Dermis microvascular lymphatic vessel endothelial cell (primary cell): ENCODE results near the gene GPR85. TPM values are rescaled to one million over a fixed set of nuclear protein-coding genes. Genes with fewer than 3 reads are reported as not detected.
"Not testable (repeated sequence)": the region's sequence is repeated elsewhere in the genome, so short reads cannot be mapped to it uniquely, and the experiment has no call there.

Source experiments
- DNase-seq, 2 donors: peaks; one replicate each; pipeline versions ENCODE4 v3.0.0 to v3.0.0-alpha.2; 2010; ENCODE audit warnings: low read depth in 2 of 2
- total RNA-seq: library from RNA; depleted of rRNA; stranded (reverse); fragments of >200 nt; gene quantifications from 2 replicates; pipeline ENCODE4 v1.2.1, GENCODE V29; 2014

The GPR85 gene
- total RNA-seq, 1 donor from 2014 or later: under 0.01 TPM

DNA sequence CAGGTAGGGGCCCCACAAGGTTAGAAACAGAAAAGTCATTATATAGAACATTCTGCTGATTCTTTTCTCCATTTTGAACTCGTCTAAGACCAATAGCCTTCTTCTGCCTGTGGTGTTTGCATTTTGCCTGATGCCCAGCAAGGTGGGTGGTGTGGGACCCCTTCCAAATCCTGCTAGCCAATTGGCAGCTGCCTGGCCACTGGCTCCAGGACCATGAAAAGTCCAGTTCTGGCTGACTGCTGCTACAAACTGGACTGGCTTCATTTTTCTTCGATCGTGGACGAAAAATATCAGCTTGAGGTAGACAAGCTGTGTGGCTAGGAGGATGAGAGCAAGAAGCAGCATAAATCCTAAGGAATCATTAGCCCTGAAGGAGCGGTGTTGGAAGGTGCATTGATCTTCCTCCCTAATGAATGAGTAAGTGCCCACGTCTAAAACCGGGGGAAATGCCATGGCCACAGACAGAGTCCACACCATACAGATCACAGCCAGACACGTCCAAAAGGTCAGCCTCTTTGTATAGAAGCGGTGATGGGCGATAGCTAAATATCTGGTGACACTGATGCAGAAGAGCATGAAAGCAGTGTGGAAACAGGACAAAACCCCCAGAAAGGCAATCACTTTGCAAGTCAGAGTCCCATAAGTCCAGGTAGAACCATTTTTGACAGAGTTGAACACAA lies 2.7 kb downstream of the GPR85 start:
- no peak for DNase-seq

DNA sequence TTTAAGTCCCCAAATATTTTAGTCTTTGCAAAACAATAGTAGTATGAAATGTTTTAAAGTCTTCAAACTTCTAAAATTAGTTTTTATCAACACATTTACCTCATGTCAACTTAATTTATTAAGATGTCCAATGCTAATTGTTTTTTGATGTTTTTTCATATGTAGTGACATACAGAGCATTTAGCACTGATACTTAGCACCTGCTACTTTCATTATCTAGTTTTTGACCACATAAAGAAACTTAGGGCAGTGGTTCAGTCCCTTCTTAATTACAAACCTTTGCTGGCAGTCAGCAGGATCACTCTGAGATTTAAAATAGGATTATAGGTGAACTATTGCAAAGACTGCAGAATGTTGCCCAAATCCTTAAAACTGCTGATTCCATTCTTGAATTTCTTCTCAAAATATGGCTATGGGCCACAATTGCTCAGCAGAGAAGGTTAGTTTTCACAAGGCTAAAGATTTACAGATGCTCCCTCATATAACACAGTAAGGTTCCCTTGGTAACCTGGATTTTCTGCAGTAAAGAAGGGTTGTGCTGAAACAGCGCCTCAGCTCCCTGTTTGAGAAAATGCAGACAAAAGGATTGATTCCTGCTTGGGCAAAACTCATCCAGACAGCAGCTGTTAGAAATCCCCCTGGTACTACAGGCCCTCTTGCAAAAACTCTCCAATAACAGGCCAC lies 3.4 kb downstream of the GPR85 start:
- DNase-seq: no peak

DNA sequence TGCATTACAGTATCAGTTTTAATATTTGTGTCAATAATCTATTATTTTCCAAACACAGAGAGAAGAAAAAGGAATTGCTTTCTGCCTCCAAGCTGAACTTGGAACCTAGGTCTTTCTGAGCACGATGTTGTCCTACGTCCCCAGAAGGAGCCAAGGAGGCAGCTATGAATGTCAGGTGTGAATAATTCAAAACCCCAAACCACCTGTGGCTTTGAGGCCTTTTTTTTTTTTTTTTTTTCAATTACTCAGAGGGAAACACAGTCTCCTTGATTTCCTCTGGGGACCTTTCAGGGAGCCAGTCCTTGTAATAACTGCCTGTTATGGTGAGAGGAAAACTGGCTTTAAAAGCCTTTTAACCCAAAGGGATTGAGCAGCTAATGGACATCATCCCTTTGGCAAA lies 8.3 kb downstream of the GPR85 start:
- no peak for DNase-seq

DNA sequence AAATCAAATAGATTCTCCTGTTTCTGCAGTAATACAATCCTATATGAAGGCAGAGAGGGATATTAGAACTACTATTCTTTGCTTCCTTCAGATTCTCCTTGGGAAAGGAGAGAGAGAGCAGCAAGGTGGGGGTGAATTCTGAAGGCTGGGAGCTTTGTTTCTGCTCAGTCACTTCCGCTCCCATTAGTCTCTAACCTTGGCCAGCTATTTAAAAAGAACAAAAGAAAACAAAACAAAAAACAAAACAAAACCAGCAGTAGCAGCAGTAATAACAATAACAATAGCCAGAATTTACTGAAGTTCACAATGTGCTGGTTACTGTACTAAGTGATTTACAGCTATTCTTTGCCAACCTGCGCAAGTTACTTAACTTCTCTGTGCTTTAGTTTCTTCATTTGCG lies 9.9 kb downstream of the GPR85 start:
- DNase-seq: peak in 1 of 2 donors; percentile 22

DNA sequence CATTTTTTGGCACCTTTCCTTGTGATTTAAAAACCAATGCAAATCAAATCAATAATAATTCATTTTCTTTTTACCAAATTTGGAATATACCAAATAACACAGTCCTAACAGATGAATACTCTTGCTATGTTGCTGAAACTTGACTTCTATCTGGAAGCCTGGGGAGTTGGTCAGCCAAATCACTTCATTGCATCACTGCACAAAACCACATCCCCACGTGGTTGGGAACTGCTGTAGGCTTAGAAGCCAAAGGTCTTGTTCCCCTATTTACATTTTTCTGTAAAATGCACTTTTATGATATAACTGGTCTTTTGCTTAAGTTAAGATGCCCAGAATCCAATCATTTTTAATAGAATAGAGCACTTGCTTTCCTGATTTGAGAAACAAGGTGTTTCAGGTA lies 15.2 kb downstream of the GPR85 start:
- DNase-seq: no peak

DNA sequence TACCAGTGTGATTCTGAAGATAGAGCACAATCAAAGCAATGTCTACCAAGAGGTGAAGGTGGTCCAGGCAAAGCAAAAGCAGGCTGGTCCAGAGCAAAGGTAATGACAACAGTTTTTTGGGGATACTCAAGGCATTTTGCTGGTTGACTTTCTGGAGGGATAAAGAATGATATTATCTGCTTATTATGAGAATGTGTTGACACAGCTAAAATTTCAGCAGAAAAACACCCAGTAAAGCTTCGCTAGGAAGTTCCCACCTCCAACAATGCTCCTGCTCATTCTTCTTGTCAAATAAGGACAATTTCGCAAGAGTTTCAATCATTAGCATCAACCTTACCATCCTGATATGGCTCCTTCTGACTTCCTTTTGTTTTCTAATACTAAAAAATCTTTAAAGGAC lies 24.1 kb downstream of the GPR85 start:
- DNase-seq: no peak

DNA sequence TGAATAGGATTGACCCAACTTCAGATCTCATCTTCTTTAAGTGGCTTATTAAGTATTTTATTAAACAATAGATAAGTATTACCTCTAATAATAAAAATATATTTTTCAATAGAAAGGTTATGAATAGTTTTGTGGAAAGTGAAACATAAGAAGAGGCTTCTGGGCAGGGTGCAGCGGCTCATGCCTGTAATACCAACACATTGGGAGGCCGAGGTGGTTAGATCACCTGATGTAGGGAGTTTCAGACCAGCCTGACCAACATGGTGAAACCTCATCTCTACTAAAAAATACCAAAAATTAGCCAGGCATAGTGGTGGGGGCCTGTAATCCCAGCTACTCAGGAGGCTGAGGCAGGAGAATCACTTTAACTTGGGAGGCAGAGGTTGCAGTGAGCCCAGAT lies 26.5 kb downstream of the GPR85 start:
- no peak for DNase-seq

DNA sequence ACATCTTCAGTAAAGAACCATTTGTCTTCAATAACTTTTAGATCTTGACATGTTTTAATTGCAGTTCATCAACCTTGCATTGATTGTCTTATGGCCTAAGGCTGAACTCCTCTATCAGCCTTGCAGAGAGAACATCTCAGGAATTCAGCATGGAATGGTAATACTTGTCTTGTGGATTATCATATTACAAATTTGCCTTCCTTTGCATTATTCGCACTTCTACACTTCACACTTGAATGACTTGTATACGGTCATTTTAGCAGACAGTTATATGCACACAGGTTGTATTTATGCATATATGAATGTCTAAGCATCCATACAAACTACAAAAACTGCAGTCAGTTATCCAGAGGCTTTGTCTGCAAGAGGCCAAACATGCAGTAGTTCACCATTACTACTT lies 31.7 kb downstream of the GPR85 start:
- no peak for DNase-seq

DNA sequence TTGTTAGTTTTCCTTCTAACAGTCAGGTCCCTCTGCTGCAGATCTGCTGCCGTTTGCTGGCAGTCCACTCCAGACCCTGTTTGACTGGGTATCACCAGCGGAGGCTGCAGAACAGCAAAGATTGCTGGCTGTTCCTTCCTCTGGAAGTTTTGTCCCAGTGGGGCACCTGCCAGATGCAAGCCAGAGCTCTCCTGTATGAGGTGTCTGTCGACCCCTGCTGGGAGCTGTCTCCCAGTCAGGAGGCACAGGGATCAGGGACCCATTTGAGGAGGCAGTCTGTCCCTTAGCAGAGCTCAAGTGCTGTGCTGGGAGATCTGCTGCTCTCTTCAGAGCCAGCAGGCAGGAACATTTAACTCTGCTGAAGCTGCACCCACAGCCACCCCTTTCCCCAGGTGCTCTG lies 32.4 kb downstream of the GPR85 start:
- DNase-seq: not testable (repeated sequence)

DNA sequence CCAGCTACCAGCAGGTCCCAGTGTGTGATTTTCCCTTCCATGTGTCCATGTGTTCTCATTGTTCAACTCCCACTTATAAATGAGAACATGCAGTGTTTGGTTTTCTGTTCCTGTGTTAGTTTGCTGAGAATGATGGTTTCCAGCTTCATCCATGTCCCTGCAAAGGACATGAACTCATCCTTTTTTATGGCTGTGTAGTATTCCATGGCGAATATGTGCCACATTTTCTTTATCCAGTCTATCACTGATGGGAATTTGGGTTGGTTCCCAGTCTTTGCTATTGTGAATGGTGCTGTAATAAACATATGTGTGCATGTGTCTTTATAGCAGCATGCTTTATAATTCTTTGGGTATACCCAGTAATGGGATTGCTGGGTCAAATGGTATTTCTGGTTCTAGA lies 37.4 kb downstream of the GPR85 start:
- not testable (repeated sequence) for DNase-seq

DNA sequence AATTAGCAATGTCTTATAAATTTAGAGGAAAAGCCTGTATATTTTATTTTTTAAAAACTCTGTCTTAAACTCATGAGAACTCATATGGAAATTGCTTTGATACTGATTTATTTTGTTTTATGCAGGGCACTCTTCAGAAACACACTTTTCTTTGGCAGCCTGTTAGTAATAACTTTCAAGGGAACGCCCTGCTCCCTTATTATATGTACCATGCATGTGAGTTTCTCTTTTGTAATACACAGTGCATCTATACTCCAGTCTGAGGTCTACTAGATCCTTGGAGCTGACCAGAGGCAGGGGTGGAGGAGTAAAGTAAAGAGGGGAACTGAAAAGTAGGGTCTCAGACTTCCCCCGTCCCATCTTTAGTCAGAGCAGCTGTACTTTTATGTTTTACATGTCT lies 40.2 kb downstream of the GPR85 start:
- DNase-seq: no peak

DNA sequence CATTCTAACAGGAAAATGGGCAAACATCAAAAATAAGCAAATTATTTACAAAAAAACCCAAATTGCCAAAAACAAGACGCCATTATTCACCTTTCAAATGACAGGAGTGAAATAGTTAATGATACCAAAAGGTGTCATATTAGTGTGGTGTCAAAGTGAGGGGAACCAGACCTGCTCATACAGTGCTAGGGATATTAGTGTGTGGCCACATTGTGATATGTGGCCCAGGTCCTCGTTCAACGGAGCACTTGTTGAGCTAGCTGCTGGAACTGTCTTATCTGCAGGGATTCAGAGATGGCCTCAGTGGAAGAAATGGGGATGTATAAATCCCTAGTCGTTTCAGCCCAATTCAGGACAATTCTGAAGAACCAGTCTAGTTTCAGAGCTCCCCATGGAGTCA lies 41.2 kb downstream of the GPR85 start:
- no peak for DNase-seq

DNA sequence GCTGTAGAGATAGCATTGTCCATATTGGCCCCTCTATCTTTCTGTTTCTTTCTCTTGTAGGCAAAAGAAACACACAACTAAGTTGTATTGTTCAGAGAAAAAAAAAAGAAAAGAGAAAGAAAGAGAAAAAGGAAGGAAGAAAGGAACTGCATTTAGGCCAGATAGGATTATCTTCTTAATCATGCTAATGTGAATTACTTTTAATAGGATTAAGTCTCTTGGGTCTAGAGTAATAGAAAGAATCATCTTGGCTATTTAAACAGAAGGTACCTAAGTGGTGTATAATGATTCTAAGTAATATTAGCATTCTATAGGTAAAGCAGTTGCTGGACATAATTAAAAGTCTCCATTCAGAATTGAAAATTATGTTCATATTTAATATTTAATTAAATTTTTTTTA lies 42.2 kb downstream of the GPR85 start:
- no peak for DNase-seq

DNA sequence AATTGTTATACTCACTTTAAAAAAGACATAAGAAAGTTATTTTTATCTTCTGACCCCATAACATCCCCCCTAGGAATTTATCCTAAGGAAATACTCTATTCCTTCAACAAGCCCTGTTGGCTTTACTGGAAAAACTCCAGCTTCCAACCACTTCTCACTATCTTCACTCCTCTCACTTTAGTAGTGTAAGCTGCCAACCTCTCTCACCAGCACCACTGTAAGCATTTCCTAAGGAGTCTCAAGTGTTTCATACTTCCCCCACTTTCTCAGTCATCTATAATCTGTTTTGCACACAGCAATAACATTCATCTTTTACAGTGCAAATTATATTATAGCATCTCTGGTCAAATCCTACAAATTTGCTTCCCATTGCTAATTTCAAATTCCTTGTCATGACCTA lies 45.8 kb downstream of the GPR85 start:
- no peak for DNase-seq

DNA sequence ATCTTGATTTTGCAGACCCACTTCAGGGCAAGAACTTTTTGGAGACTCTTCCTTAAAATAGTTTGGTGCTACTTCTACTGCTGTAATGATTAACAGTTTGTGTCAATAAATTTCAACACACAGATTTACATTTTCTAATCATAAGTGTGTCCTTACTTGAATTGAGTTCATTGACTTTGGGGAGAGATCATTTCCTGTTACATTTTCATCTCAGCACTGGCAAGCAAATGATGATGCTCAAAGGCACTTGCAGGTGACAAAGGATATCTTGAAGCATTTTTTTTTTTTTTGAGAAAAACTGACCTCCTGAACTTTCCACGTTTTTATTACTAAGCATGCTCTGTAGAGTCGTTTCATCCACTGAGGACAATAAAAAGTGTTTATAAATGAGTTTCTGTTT lies 52.7 kb downstream of the GPR85 start:
- no peak for DNase-seq

Other genes starting within 250 kb of the GPR85 start
- 47.1 and 48.0 TPM in 2 replicates for gene SMIM30, start 31.7 kb upstream of the GPR85 start, total RNA-seq